GM21723 (cell line): ENCODE measurements around the gene PRR33.

Source experiments
- ATAC-seq: cut with Tn5 transposase; IDR thresholded peaks from one replicate; pipeline ENCODE4 v1.9.1; 2021; ENCODE audit warnings: mild to moderate bottlenecking, moderate library complexity; ENCODE audit not compliant: unreplicated experiment

The PRR33 gene

DNA sequence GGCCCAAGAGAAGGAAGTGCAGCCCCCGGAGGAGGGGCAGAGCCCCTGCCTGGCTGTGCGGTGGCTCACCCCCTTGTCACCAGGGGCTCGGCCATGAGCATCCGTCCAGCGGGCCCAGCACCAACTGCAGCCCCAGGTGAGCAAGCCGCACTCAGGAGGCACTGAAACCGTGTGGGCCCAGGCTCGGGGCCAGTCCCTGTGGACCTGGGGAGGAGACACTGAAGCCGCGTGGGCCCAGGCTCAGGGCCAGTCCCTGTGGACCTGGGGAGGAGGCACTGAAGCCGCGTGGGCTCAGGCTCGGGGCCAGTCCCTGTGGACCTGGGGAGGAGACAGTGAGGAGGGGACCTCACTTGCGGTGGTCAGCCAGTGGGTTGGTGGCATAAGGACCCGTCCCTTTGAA is 24.9 kb downstream of the PRR33 start:
- no peak for ATAC-seq

DNA sequence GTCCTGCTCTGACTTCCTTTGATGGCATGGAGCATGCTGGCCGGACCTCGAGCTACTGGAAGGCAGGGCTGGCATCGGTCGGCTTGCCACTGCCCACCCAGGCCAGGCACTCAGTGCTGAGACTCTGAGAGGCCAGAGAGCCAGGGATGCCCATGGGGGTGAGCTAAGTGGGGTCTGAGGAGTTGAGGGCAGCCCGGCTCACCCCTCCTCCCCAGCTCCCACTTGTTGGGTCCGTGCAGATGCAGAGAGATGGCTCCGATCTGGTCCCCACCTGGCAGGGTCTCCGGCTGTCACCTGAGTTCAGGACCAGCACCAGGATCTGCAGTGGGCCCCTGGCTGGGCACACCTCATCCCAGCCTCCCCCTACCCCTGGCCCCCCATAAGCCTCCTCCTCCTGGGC is 25.5 kb downstream of the PRR33 start:
- ATAC-seq = no peak

DNA sequence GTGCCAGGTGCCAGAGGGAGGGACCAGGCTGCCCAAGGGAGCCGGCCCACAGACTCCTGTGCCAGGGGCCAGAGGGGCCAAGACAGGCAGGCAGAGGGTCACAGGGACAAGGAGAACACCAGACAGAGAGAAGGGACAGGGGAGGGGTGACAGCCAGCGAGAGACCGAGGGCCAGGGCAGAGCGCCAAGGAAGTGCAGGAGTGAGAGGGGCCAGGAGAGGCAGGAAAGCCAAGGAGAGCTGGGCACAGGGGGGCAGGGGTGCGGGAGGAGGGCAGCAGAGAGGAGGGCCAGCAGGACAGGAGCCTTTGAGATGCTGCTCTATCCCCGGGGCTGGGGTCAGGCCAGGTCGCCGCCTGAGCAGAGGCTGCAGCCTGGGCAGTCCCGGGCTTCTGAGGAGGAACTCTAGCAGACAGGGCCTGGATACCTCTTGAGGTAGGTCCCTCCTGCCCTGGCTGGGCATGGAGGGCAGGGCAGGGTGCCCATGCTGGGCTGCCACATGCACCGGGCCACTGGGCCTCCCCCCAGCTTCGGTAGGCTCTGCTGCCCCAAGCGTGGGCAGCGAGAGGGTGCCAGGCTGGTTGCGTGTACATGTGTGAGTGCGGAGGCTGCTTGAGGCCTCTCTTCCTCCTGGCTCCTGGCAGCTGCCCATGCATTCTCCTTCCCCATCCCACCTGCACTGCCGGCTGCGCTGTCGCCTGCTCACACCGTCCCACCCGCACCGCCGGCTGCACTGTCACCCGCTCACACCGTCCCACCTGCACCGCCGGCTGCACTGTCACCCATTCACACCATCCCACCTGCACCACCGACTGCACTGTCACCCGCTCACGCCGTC is 26.6 kb downstream of the PRR33 start:
- ATAC-seq = no peak

DNA sequence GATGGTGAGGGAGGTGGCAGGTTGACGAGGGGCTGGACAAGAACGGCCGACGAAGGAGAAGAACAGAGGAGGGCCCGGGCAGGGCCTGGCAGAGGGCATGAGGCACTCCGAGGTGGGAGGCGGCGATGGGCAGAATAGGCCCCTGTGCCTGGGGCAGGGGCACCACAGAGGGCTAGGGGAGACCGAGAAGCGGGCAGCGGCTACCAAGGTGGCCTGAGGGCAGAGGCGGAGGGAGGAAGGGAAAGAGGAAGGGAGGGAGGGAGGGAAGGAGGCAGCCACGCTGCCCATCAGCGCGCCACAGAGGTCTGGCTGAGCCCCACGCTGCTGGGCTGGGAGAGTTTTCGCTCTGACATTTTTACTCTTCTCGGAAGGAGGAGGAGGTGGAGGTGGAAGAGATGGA is 27.5 kb downstream of the PRR33 start:
- no peak for ATAC-seq

DNA sequence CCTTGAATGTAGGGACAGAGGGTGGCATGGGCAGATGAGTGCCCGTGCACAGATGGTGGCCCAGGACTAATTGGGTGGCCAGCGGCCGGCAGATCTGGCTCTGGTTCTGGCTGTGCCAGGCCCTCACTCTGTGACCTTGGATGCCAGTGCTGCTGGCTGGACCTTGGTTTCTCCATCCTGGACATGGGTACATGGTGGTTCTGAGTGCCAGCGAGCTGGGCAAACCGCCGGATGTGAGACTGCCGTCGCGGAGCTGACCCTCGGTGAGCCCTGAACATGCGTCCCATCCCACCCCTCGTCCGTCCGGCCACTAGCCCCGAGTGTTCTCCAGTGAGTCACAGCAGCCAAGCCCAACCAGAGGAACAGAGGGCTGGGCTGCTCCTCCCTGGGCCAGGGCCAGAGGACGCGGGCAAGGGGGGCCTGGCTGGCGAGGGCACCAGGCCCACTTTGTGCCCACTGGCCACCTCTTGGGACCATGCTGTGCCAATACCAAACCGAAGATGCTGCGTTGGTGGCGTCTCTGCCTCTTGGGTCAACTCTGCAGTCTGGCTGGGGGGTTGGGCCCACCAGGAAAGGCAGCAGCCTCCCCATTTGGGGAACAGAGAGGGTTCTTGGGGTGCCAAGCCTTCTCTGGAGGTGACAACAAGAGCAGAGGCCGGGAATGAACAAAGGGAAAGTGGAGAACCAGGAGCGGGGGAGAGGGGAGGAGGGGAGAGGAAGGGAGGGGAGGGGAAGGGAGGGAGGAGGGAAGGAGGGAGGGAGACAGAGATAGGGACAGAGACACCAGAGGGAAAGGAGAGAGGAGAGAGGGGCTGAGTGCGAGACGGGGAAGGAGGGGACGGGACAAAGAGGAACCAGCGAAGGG is 28.1 kb downstream of the PRR33 start:
- no peak for ATAC-seq

DNA sequence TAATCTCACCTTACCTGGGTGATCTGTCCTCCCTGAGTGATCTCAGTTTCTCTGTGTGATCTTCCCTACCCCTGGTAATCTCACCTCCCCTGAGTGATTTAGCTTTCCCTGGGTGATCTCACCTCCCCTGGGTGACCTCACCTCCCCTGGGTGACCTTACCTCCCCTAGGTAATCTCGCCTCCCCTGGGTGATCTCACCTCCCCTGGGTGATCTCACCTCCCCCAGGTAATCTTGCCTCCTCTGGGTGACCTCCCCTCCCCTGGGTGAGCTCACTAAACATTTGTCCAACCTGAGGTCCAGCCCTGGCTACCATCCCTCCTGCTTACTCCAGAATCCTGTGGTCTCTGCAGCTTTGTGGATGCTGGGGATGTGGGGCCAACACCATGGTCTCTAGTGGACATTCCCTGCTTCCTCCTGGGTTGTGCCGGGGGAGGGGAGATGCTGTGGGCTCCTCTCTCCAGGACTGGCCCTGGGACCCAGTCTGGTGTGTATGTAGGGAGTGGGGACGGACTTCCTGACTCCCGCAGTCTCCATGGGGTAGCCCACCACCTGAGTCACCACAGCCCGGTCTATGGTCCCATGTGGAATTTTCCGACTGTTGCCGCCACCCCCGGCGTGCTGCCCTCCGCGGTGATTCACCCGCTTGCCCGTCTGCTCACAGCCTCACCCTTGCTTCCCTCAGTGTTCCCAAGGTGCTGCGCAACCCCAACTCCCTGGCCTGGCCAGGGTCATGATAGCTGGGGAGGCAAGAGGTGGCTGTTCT is 28.9 kb downstream of the PRR33 start:
- no peak for ATAC-seq

DNA sequence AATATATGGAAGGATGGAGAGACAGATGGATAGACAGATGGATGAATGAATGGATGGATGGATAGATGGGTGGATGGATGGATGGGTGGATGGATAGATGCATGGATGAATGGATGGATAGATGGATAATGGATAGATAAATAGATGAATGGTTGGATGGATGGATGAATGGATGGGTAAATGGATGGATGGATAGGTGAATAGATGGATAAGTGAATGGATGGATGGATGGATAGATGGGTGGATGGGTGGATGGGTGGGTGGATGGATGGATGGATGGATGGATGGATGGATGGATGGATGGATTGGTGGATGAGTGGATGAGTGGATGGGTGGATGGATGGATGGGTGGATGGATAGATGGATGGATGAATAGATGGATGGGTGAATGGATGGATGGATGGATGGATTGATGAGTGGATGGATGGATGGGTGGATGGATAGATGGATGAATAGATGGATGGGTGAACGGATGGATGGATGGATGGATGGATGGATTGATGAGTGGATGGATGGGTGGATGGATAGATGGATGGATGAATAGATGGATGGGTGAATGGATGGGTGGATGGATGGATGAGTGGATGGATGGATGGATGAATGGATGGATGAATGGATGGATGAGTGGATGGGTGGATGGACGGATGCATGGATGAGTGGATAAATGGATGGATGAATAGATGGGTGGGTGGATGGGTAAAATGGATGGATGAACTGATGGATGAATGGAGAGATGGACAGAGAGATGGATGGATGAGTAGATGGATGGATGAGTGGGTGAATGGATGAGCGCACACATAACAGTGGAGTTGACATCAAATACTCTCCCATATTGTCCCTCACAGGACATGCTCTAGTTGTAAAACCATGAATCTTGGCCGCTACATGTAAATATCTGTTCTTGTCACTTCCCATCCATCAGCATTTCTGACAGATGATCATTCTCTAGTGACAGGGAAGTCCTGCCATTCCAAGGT is 30.0 kb downstream of the PRR33 start:
- ATAC-seq = no peak

DNA sequence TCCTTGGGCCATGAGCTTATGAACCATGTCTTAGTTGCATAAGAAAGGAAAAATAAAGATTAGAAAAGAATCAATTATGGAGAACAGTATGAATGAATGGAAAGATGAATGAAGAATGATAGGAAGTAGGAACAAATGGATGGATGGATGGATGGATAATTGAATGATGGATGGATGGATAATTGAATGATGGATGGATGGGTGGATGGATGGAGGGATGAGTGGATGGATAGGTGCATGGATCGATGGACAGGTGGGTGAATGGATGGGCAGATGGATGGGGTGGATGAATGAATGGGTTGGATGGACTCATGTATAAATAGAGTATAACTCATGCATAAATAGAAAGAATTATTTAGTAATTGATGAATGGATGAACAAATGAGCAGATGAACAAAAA is 31.6 kb downstream of the PRR33 start:
- no peak for ATAC-seq

DNA sequence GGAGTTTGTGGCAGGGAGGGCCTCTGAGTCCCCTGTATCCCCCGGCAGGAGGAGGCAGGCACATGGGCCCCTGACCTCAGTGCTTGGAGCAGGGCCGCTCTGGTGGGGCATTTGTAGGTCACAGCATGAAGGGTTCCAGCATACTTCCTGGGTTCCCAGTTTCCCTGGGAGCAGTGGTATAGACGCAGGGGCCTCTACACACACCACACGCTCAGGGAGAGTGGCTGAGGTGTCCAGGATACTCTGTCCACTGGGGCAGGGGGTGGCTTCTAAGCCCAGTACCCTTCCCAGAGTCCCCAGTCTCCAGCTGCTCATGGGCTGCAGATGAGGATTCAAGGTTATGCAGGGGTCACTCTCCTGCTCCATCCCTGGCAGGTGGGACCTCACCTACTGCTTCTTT is 32.7 kb downstream of the PRR33 start:
- no peak for ATAC-seq

DNA sequence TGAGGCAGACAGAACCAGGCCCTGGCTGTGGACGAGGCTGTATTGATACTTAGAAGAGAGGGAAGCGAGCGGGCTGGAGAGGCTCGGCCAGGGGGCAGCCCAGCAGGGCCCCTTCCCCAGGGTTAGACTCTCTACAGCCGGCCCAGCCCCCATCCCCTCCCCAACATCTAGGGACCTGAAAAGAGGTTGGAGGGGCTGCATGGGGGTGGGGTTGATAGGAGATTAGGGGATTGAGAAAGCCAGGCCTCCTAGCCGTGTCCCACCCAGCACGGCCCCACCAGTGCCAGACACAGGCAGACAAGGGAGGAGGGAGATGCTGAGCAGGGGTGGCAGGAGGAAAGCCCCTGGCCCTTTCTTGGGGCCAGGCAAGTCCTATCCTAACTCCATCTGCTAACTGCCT is 33.1 kb downstream of the PRR33 start:
- ATAC-seq = no peak

DNA sequence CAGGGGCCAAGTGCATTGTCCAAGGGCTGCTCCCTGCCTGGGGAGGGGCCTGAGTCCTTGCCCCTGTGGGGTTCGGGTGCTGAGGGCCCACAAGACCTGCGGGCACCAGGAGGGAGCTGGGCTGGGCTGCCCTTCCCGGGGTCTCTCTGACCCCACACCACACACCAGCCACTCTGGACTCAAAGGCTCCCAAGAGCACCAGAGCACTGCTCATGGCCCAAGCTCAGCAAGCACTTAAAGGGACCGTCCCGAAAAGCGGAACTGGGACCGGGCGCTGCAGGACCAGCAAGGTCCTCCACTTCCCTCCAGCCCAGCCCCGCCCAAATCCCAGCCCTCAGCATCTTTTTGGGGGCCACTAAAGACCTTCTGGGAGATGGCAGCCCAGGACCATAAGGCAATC is 33.5 kb downstream of the PRR33 start:
- no peak for ATAC-seq

DNA sequence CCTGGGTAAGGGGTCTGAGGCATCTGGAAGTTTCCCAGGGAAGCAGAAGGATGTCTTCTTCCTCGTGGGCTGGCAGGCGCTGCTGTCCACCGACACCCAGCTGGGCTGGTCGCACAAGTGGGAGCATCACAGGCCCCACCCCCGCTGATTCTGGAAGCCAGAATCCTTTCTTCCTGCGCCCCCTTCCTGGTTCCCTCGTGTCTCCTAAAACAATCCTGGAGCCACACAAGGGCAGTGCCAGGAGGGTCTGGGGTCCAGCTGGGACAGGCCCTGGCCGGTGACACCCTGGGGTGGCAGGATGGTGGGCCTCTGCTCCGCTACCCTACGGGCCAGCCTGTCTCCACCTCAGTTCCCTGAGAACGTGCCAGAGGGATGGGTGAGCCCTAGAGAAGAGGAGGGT is 34.6 kb downstream of the PRR33 start:
- ATAC-seq = no peak

DNA sequence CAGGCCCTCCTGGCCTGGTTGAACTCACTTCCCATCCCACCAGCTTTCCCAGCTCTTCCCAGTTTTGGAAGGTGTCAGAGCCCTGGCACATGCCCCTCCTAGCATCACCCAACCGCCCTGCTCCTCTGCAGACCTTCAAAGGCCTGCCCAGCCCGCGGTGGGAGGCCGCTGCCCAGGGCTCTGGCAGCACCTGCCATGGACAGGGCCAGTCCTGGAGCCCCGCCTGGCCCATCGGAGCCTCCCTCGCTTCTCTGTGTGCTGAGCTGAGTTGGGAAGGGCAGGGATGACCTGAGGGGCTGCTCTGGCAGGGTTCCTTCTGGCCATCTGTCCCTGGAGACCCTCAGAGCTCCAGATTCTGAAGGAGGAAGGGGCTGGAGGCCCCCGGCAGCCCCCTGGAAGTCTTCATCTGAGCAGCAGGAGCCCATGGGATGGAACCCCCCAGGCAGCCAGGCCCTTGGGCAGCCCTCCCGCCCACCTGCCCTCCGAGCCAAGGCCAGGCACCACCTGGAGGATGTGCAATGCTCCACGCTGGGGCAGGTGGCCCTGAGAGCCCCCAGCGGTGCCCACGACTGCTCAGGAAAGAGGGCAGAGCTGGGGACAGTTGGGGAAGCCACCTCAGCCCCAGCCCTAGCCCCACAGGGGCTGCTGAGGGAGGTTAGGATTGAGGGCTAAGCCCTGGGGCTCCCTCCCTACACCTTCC is 35.2 kb downstream of the PRR33 start:
- no peak for ATAC-seq

DNA sequence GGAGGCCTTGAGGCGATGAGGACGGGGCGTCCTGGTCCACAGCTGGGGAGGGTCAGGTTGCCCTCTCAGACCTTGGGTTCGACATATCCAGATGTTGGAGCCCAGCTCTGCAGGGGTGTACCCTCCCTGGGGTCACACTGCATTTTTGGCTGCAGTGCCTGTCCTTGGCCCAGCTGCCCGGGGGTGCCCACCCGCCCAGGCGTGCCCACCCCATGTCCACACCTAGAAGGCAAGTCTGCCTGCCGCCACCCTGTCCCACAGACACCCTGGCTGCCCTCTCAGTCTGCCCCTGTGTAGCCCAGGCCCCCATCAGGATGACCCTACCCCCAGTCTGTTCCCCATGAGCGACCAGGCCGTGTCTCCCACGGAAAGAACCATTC is 35.8 kb downstream of the PRR33 start:
- no peak for ATAC-seq

DNA sequence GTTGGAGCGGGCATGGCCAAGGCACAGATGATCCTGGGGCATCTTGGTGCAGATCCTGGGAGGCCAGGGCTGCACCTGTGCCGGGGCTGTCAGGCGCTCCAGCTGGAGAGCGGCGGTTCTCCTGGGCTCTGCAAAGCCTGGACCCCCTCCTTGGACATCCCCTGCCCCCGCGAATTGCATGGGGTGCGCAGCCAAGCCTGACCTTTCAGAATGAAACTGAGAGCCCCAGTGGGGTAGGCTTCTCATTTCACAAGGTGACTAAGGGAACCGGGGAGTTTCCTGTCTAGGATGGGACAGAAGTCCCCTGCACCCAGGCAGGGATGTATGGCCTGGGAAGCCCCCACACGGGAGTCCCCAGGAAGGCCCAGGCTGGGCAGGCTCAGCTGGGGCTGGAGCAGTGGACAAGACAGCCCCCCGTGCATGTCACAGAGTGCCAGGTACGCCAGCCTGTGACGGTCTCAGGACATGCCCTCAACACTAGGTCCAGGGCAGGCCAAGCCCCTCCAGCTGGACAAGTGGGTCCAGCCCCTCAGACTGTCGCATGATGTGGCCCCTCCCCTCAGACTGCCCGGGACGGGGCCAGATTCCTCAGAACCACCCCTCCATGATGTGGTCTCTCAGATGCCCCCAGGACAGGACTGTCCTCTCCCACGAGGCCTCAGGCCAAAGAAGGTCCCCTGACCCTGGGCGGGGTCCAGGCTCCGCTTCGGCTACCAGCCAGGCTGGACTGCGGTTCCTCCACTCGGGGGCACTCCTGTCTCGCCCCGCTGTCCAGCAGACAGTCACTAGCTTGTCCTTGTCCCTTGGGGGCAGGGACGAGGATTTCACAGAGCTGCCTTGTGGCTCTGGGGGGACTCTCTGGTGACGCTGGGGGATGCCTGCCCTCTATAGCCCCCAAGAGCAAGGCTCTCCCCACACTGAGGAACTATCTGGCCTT is 36.5 kb downstream of the PRR33 start:
- peak; percentile 39 for ATAC-seq

DNA sequence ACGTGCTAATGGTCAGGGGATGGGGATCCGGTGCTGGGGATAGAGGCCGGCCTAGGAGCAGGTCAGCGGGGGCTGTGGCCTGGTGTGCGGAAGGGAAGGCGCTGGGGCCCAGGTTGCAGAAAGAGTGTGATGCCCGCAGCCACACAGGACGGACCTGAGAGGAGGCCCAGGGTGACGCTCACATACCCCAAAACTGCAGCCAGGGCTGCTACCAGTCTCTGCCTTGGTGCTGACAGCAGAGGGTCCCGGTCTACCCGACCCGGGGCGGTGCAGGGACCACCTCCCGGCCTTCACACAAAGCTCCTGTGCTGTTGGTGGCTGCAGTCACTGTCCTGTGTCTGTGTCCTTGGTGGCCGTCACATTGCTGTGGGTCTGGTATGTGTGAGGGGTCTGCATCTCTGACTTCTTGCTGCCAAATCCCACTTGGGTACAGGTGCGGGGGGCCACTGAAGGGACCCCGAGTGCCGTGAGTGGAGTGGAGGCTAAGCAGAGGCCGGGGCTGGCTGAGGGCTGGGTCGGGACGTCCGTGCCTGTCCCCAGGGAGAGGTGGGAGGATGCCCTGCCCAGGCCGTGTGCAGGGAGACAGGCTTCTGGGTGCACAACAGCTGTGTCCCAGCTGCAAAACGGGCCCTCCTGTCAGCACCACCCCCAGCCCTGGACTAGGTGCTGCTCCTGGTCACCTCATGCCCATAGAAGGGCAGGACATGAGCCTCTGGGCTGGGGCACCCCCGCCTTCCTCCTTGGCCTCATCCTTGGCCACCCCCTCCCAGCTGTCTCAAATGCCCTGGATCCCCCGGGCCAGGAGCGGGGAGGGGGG is 37.4 kb downstream of the PRR33 start:
- ATAC-seq = peak; percentile 16

DNA sequence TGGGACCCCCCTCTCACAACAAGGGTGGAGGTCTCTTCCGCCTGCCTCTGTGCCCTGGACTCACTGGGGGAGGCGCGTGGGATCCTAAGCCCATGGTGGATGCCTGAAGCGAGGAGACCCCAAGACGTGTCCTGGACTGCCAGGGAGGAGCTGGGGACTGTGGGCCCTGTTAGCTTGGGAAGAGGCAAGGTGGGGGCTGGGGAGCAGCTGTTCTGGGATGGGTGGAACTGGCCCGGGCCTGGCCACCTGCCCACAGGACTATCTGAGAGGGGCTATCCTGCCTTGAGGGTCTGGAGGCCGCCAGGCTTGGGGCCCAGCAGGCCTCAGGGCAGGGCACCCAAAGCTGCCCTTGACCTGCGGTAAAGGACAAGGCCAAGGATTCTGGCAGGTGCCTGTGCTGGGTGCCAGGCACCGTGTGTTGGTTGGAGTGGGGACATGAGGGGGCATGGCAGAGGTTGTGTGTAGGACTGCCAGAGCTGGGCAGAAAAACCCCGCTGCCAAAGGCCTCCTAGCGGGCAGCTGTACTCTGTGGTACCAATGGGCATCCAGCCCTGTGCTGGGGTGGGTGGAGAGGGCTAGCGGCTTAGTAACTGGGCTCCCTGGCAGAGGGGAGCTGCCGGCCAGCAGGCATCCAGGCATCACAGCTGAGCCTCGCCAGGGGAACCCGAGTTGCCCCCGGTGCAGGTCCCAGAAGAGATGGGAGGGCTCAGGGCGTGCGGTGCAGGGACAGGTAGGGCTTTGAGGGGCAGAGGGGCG is 38.1 kb downstream of the PRR33 start:
- no peak for ATAC-seq
